ENCODE data around the gene YY1AP1.
"Not testable (repeated sequence)": the region's sequence is repeated elsewhere in the genome, so short reads cannot be mapped to it uniquely, and the experiment has no call there.

GRCh38 chr1:155626428-155626827 is 62.1 kb downstream of the YY1AP1 start:
- TF ChIP-seq, protein P1, sequence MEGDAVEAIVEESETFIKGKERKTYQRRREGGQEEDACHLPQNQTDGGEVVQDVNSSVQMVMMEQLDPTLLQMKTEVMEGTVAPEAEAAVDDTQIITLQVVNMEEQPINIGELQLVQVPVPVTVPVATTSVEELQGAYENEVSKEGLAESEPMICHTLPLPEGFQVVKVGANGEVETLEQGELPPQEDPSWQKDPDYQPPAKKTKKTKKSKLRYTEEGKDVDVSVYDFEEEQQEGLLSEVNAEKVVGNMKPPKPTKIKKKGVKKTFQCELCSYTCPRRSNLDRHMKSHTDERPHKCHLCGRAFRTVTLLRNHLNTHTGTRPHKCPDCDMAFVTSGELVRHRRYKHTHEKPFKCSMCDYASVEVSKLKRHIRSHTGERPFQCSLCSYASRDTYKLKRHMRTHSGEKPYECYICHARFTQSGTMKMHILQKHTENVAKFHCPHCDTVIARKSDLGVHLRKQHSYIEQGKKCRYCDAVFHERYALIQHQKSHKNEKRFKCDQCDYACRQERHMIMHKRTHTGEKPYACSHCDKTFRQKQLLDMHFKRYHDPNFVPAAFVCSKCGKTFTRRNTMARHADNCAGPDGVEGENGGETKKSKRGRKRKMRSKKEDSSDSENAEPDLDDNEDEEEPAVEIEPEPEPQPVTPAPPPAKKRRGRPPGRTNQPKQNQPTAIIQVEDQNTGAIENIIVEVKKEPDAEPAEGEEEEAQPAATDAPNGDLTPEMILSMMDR (IDR thresholded peaks at IDR 0.05): not testable (repeated sequence)
- not testable (repeated sequence) for TF ChIP-seq POLR2A (IDR thresholded peaks at IDR 0.05)

All from thyroid gland (tissue), 4 donors.